Islet of Langerhans (tissue), 1 donor: ENCODE results near the gene HOXA7.

Source experiments
- FAIRE-seq: peaks from one replicate; lab custom pipeline; 2011; peaks lifted over from hg19 to GRCh38; lab: Jason Lieb, UNC

Gene HOXA7

DNA sequence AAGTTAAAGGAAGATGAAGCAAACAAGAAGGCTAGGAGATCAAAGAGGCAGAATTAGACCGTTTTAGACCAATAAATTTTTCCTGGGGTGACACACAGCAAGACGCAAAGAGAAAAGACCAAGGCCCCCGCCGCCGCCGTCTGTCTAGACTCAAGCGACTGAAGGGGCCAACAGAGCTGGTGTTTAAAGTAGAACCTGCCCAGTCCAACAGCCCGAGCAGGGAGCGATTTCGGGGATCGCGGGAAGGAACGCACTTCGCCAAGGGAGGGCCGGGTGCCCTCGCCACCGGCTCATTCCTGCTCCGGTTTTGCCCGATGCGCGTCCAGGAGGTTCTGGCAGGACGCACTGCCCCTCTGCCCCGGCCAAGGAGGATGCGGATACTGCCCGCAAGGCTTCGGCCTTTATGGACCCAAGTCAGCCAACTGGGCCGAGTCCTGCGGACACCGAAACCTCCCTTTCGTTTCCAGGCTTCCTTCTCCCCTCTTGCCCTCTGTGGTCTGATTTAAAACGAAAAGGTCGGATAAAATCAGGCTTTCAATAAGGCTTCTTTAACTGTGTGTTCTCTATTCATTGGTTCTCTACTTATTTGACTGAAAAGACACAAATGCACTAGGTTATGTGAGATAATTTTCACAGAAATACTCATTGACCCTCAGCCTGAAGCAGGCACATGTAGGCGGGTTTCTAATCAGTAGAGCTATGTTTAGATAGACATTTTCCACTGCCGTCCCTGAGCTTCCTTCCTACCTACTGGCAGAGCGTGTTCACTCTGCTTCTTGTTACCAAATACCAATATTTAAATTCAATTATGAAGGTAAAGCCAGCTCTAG, 2.2 kb upstream of the HOXA7 start:
- FAIRE-seq, result no peak

- no peak for FAIRE-seq
Measured at GRCh38 chr7:27157702-27158431, 1.4 kb upstream of the HOXA7 start.

- no peak for FAIRE-seq
Measured at GRCh38 chr7:27156916-27157701, 634 bp upstream of the HOXA7 start.

GRCh38 chr7:27155816-27156507, 513 bp downstream of the HOXA7 start:
- FAIRE-seq, result no peak

- no peak for FAIRE-seq
Measured at GRCh38 chr7:27154901-27155815, 1.3 kb downstream of the HOXA7 start.

GRCh38 chr7:27154369-27154768, 2.1 kb downstream of the HOXA7 start:
- FAIRE-seq, result no peak

- no peak for FAIRE-seq
Measured at GRCh38 chr7:27153526-27153925, 2.9 kb downstream of the HOXA7 start.

- FAIRE-seq, result no peak
Measured at GRCh38 chr7:27152816-27153442, 3.5 kb downstream of the HOXA7 start.

- FAIRE-seq, result no peak
Measured at GRCh38 chr7:27151931-27152815, 4.3 kb downstream of the HOXA7 start, which contains the start of gene HOXA3. HOXA3 (minus strand) TSS chr7:27152583; CDS start chr7:27110640, 41,943 bp downstream.

DNA sequence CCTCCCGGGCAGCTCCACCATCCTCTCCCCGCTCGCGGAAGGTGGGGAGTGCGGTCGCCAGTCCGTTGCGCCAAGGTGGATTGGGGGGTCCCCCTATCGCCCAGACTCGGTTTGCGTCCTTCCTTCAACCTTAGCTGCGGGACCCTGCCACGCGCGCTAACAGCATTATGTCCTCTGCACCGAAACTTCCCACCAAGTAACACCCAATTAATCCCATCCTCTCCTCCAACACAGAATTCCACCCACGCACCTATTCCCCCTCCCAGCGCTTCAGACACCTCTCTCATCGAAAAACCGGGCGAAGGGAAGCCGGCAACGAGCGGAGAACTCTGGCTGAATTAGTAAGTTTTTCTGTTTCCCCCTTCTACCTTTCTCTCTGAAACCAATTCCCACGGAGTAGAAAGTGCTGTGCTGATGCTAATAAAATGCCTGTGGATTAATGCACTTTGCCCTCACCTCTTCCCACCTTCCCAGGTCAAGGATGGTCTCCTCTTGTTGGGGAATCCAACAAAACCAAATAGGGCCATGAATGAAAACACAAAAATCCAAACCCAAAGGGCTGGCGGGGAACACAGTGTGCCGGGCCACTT, 5.0 kb downstream of the HOXA7 start:
- no peak for FAIRE-seq

DNA sequence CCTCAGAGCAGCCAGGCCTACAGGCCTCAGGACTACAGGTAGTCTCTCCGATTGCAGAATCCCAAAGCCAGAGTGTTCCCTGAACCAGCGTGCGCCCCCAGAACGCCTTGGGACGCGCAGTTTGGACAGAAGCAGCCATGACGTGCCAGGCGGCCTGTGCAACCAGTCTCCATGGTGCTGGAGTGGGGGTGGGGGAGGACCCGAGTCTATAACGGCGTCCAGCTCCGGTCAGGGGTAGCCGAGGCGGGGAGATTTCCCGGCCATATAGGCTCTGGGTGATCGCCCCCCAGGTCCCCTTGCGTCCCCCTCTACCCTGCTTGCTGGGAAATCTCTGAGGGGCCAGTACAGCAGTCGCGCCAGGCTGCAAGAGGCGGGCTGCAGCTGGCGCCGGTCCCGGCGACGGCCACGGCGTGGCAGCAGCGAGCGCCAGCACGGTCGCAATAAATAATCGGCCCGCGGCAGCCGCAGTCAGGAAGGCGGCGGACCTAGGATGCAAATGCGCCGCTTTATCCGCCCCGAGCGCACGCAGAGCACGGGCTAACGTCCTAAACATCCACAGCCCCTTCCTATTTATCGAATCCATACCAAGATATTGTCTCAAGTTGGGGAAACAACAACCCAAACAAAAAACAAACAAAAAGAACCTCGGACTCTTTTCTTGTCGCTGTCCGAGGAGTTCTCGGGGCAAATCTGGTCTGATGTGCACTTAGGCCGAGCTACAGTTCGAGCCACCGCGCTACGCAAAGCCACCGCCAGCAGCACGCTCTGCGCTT, 5.7 kb downstream of the HOXA7 start:
- FAIRE-seq, result no peak

GRCh38 chr7:27149842-27150567, 6.5 kb downstream of the HOXA7 start:
- FAIRE-seq, result no peak

DNA sequence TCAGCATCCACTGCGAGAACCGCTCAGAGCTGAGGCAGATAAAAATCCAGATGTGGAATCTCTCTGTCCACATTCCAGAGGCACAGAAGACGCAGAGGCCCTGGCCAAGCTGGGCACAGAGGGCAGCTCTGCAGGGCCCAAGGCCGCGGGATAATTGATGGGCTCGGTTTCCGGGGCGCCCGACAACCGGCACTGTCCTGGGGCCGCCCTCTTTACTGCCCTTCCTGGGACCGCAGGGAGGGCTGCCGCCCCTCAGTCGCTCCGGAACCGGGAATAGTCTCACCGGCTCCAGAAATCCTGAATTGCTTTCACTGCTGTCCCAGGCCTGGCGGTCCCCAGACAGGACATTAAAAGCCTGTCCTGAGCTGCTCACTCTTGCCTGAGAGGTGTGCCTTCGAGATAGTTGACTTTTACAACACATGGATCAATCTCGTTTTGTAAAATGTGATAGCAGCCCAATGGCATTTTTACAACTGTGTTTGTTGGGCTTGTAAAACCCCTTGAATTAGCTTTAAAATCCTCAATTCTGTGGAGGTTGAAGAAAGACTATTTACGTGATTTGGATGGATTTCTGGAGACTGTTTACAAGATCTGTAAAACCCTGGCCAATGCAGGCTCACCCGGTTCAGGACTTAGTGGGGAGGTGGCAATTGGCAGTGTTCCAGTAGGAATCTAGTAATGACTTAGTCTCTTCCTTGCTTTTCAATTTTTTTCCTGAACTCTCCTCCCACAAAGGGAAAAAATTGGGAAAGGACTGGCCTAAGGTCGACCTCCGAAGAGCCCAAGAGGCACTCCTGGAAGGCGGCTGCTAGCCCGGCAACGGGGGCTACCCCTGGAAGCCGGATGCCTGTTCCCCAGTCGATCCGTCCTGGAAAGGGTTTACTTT, 7.5 kb downstream of the HOXA7 start:
- no peak for FAIRE-seq

GRCh38 chr7:27148031-27148755, 8.3 kb downstream of the HOXA7 start:
- FAIRE-seq, result no peak

- no peak for FAIRE-seq
Measured at GRCh38 chr7:27147199-27148030, 9.1 kb downstream of the HOXA7 start, which contains the start of gene HOXA6. HOXA6 (minus strand) TSS chr7:27147774; CDS start chr7:27147749, 25 bp downstream.
